Retinal pigment epithelial cell (primary cell): Measurements from ENCODE around the gene MAD1L1.

Experiments used
- DNase-seq: peaks from one replicate; pipeline ENCODE4 v3.0.0-alpha.2; 2010; ENCODE audit warnings: low read depth
- H3K4me3 ChIP-seq: 2 replicates; pipeline ENCODE4 v1.5.1; 2011; ENCODE audit warnings: mild to moderate bottlenecking, low read length, control low read depth, moderate library complexity
- CTCF ChIP-seq: conservative IDR thresholded peaks from 2 replicates; pipeline ENCODE4 v1.5.1; 2011; ENCODE audit warnings: low read depth, low read length, control low read depth, inconsistent platforms

Gene MAD1L1

DNA sequence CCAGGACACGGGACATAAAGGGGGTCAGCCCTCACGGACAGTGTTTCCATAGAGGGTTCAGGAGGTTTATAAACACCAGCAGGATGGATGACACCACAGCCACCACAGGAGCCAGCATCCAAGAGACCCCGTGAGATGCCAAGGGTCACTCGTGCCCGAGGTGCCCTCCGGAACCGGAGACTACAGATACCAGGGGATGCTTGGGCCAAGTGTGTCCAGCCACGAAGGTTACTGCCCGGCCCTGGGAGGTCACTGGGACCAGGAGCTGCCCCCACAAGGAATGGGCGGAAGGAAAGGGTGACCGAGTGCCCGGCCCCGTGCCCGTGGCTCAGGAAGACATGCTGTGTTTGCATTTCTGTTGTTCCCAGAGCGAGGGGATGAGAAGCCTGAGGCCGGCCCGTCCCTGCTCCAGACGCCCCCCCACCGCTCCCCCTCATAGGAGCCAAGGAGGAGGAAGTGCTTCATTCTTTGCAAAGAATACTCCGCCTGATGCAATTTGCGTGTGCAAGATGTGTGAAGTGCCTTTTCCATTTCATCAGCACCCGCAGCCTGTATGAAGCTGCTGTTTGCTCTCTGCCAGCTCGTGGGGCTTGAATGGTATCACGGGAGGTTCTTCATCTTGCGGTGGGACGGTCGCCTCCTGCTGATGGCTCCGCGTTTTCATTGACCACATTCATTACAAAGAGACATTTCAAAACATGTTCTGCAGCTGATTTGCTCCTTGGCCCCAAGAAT lies 386.2 kb downstream of the MAD1L1 start:
- H3K4me3 ChIP-seq = no peak overlapping the region
- no peak for TF ChIP-seq CTCF
- no peak for DNase-seq

DNA sequence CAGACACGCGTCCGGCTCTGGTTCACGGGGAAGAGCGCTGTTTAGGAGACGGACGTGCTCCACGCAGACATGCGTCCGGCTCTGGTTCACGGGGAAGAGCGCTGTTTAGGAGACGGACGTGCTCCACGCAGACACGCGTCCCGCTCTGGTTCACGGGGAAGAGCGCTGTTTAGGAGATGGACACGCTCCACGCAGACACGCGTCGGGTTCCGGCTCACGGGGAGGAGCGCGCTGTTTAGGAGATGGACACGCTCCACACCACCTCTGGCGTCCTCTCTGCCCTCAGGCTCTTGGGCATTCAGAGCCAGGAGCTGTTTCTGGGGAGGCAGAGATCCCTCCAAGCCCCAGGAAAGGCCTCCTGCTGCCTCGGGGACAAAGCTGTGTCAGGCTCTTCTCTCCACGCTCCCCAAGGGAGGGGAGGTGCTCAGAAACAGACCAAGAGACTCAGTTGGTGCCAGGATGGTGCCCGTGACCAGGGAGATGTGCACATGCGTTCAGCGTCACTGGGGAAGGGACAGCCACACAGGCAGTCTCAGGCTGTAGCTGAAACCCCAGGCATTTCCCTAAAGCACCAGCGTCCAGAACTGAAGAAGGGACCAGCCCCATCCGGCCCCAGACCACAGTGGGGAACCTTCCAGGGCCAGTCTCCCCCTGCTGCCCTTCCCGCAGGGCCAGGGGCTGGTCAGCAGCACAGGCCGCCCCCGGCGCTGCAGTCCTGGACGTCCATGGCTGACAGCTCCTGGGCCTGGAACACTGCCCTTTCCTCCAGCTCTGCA lies 387.0 kb downstream of the MAD1L1 start:
- no peak for DNase-seq
- TF ChIP-seq CTCF = no peak
- no peak overlapping the region for H3K4me3 ChIP-seq

GRCh38 chr7:1844951-1845390 lies 387.8 kb downstream of the MAD1L1 start:
- no peak for DNase-seq
- TF ChIP-seq CTCF = no peak
- H3K4me3 ChIP-seq = no peak overlapping the region

DNA sequence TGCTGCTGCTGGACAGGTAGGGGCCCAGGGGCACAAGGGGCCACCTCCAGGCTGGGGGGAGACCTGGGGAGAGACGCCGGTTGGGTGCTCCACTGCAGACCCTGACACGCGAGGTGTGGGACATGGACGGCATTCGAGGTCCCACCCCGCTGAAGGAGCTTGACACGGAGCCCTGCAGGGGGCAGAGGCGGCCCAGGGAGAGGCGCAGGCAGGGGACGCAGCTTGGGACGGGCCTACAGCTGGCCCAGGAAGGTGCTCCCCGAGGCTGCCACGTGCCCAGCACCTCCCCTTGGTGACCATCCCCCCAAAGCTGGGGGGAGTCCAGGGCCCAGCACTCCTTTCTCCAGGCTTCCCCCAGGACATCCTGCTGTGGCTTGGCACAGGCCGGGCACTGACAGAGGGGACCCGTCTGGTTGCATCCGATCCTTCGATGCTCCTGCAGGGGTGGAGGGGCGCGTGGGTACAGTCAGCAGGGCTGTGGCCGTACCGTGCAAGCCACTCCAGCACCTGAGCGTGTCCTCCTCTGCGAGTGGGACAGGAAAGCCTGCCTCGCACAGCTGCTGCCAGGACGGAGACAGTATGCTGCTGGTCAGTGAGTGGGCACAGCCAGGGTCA lies 388.3 kb downstream of the MAD1L1 start:
- no peak overlapping the region for H3K4me3 ChIP-seq
- no peak for DNase-seq
- no peak for TF ChIP-seq CTCF

GRCh38 chr7:1843921-1844335 lies 388.8 kb downstream of the MAD1L1 start:
- TF ChIP-seq CTCF = no peak
- no peak overlapping the region for H3K4me3 ChIP-seq
- no peak for DNase-seq

- no peak for TF ChIP-seq CTCF
- DNase-seq = no peak
- no peak overlapping the region for H3K4me3 ChIP-seq
Measured at GRCh38 chr7:1843271-1843861, 389.4 kb downstream of the MAD1L1 start.
